ENCODE data around the gene JPT1.
"Not testable (repeated sequence)": the region's sequence is repeated elsewhere in the genome, so short reads cannot be mapped to it uniquely, and the experiment has no call there.

Gene JPT1

GRCh38 chr17:75174996-75175395 lies 20.7 kb upstream of the JPT1 start:
- peaks cover 98% of the 10 kb centered on the region for H3K79me2 ChIP-seq (ENCODE audit: control insufficient read depth, low read length)
- peaks cover 97% of the 10 kb centered on the region for H3K36me3 ChIP-seq (ENCODE audit: control insufficient read depth, low read length)

GRCh38 chr17:75173526-75173925 lies 19.2 kb upstream of the JPT1 start:
- no peaks in the 10 kb centered on the region; the same call in 1 of the 2 replicates for H4K20me1 ChIP-seq (ENCODE audit: control insufficient read depth, insufficient read depth, low read depth, low read length)
- TF ChIP-seq EZH2phosphoT487 (IDR thresholded peaks at IDR 0.05; ENCODE audit: borderline replicate concordance, low read length) (no peak), CTCF (IDR thresholded peaks at IDR 0.05; ENCODE audit: low read depth, low read length, poor library complexity, severe bottlenecking) (no peak)
- H3K27me3 ChIP-seq (ENCODE audit: control insufficient read depth, low read length), result no peaks in the 10 kb centered on the region
- no peak overlapping the region for H3K27ac ChIP-seq (ENCODE audit: low read depth, low read length)
- H3K4me2 ChIP-seq (ENCODE audit: low read length), result no peak overlapping the region
- peaks cover 4% of the 10 kb centered on the region; the same call in 1 of the 2 replicates for H3K4me1 ChIP-seq (ENCODE audit: control insufficient read depth, low read length)
- peaks cover 93% of the 10 kb centered on the region for H3K36me3 ChIP-seq (ENCODE audit: control insufficient read depth, low read length)
- no peaks in the 10 kb centered on the region for H3K9me3 ChIP-seq (ENCODE audit: control insufficient read depth, insufficient read depth, low read length)
- H3F3A ChIP-seq (ENCODE audit: control insufficient read depth, insufficient read depth), result peaks cover 18% of the 10 kb centered on the region
- no peaks in the 10 kb centered on the region for H3K9me2 ChIP-seq (replicated peaks; ENCODE audit: control insufficient read depth, low read length)
- peaks cover 97% of the 10 kb centered on the region for H3K79me2 ChIP-seq (ENCODE audit: control insufficient read depth, low read length)
- no peak overlapping the region for H3K4me3 ChIP-seq (ENCODE audit: low read length)

More at GRCh38 chr17:75174996-75175395, 20.7 kb upstream of the JPT1 start:
- H3K9me2 ChIP-seq (replicated peaks; ENCODE audit: control insufficient read depth, low read length), result no peaks in the 10 kb centered on the region
- peaks cover 5% of the 10 kb centered on the region; the same call in 1 of the 2 replicates for H4K20me1 ChIP-seq (ENCODE audit: control insufficient read depth, insufficient read depth, low read depth, low read length)
- no peaks in the 10 kb centered on the region for H3K27me3 ChIP-seq (ENCODE audit: control insufficient read depth, low read length)
- H3K4me3 ChIP-seq (ENCODE audit: low read length), result no peak overlapping the region
- H3K27ac ChIP-seq (ENCODE audit: low read depth, low read length), result no peak overlapping the region
- H3F3A ChIP-seq (ENCODE audit: control insufficient read depth, insufficient read depth), result peaks cover 14% of the 10 kb centered on the region
- TF ChIP-seq EZH2phosphoT487 (IDR thresholded peaks at IDR 0.05; ENCODE audit: borderline replicate concordance, low read length), result no peak
- H3K4me2 ChIP-seq (ENCODE audit: low read length), result no peak overlapping the region
- H3K9me3 ChIP-seq (ENCODE audit: control insufficient read depth, insufficient read depth, low read length), result no peaks in the 10 kb centered on the region
- H3K4me1 ChIP-seq (ENCODE audit: control insufficient read depth, low read length), result peaks cover 4% of the 10 kb centered on the region; the same call in 1 of the 2 replicates

GRCh38 chr17:75168998-75169397 lies 14.7 kb upstream of the JPT1 start:
- Histone ChIP-seq H3K9me3 (ENCODE audit: control insufficient read depth, insufficient read depth, low read length) (no peaks in the 10 kb centered on the region), H3K36me3 (ENCODE audit: control insufficient read depth, low read length) (peaks cover 85% of the 10 kb centered on the region), H4K20me1 (ENCODE audit: control insufficient read depth, insufficient read depth, low read depth, low read length) (no peaks in the 10 kb centered on the region; the same call in 1 of the 2 replicates), H3F3A (ENCODE audit: control insufficient read depth, insufficient read depth) (peaks cover 20% of the 10 kb centered on the region), H3K27me3 (ENCODE audit: control insufficient read depth, low read length) (no peaks in the 10 kb centered on the region), H3K4me1 (ENCODE audit: control insufficient read depth, low read length) (no peaks in the 10 kb centered on the region), H3K9me2 (replicated peaks; ENCODE audit: control insufficient read depth, low read length) (no peaks in the 10 kb centered on the region), H3K27ac (ENCODE audit: low read depth, low read length) (no peak overlapping the region), H3K4me2 (ENCODE audit: low read length) (no peak overlapping the region), H3K4me3 (ENCODE audit: low read length) (no peak overlapping the region), H3K79me2 (ENCODE audit: control insufficient read depth, low read length) (peaks cover 60% of the 10 kb centered on the region)
- no peak for TF ChIP-seq EZH2phosphoT487 (IDR thresholded peaks at IDR 0.05; ENCODE audit: borderline replicate concordance, low read length)
- TF ChIP-seq CTCF (IDR thresholded peaks at IDR 0.05; ENCODE audit: low read depth, low read length, poor library complexity, severe bottlenecking), result no peak

GRCh38 chr17:75164606-75165005 lies 10.3 kb upstream of the JPT1 start:
- not testable (repeated sequence) for H3K4me1 ChIP-seq (ENCODE audit: control insufficient read depth, low read length); H3K27me3 ChIP-seq (ENCODE audit: control insufficient read depth, low read length); H3K4me3 ChIP-seq (ENCODE audit: low read length); H3K27ac ChIP-seq (ENCODE audit: low read depth, low read length); H3K9me3 ChIP-seq (ENCODE audit: control insufficient read depth, insufficient read depth, low read length); H3K4me2 ChIP-seq (ENCODE audit: low read length); H4K20me1 ChIP-seq (ENCODE audit: control insufficient read depth, insufficient read depth, low read depth, low read length); H3K9me2 ChIP-seq (replicated peaks; ENCODE audit: control insufficient read depth, low read length)
- peaks cover 17% of the 10 kb centered on the region for H3K79me2 ChIP-seq (ENCODE audit: control insufficient read depth, low read length)
- H3F3A ChIP-seq (ENCODE audit: control insufficient read depth, insufficient read depth), result peaks cover 21% of the 10 kb centered on the region
- peaks cover 64% of the 10 kb centered on the region for H3K36me3 ChIP-seq (ENCODE audit: control insufficient read depth, low read length)
